Spinal cord (tissue), 10 donors: Measurements from ENCODE around the gene PSMD1. TPM values are rescaled to one million over a fixed set of nuclear protein-coding genes. Genes with fewer than 3 reads are reported as not detected.
"Not testable (repeated sequence)": the region's sequence is repeated elsewhere in the genome, so short reads cannot be mapped to it uniquely, and the experiment has no call there.

Source experiments
- DNase-seq, 6 donors: peaks; one replicate each; pipeline versions ENCODE4 v3.0.0 to v3.0.0-alpha.2; 2013 to 2015; ENCODE audit warnings: low spot score in 6 of 6, low read depth in 4 of 6
- H3K27ac ChIP-seq: one replicate; pipeline ENCODE4 v1.5.1; 2013; ENCODE audit warnings: low read depth, low read length, control low read depth
- H3K27me3 ChIP-seq: one replicate; pipeline ENCODE4 v1.6.1; 2013; ENCODE audit warnings: low read length; ENCODE audit not compliant: control insufficient read depth, insufficient read depth
- H3K36me3 ChIP-seq: one replicate; pipeline ENCODE4 v1.6.1; 2013; ENCODE audit warnings: low read length; ENCODE audit not compliant: control insufficient read depth, insufficient read depth
- H3K4me1 ChIP-seq: one replicate; pipeline ENCODE4 v1.6.1; 2013; ENCODE audit warnings: low read length; ENCODE audit not compliant: control insufficient read depth, insufficient read depth
- H3K4me3 ChIP-seq: one replicate; pipeline ENCODE4 v1.5.1; 2013; ENCODE audit warnings: low read depth, low read length, control low read depth
- H3K9me3 ChIP-seq: one replicate; pipeline ENCODE4 v1.6.1; 2013; ENCODE audit warnings: low read length; ENCODE audit not compliant: control insufficient read depth, insufficient read depth
- WGBS: methylation state at CpG from one replicate; pipeline ENCODE4 v1.1.5; 2013; ENCODE audit warnings: missing lambda C conversion rate; ENCODE audit not compliant: insufficient coverage; 5-methylcytosine and 5-hydroxymethylcytosine counted together
- polyA plus RNA-seq, 2 donors: library from polyadenylated mRNA; unstranded; fragments of 120-200 nt; gene quantifications; one replicate each; pipeline ENCODE4 v1.2.1, GENCODE V29; 2013; ENCODE audit not compliant: insufficient read length in 2 of 2
- total RNA-seq, 2 donors: library from RNA; depleted of rRNA in 1 of 2; stranded (reverse); fragments of 120-200 nt in 1 of 2; fragments of >200 nt in 1 of 2; gene quantifications; one replicate each; pipeline versions ENCODE4 v1.2.3 to v1.2.4, GENCODE V29; 2013 to 2014
- donor health status: healthy.

Gene PSMD1
- total and polyA plus RNA-seq, 4 donors = 101 to 117 (median 104) TPM

DNA sequence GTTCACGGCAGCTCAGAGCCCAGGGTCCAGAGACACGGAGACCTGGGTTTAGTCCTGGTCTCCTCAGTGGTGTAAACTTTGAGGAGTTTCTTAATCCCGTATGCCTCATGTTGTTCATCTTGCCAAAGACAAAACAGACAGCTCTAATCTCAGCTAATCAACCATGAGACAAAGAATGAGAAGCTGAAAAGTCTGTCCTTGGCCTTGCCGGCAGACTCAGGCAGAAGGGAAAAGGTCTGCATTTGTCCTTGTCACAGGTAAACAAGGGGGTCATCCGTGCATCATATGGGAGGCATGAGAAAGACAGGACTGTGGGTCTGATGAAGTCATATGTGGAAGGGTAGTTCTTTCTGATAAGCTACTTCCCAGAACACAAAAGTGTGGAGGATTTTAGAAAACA lies 139.9 kb downstream of the PSMD1 start:
- 100% methylated on average over 4 of the region's 5 CpGs for WGBS
- H3K9me3 ChIP-seq = no peaks in the 10 kb centered on the region
- no peaks in the 10 kb centered on the region for H3K27me3 ChIP-seq
- peaks cover 17% of the 10 kb centered on the region for H3K4me1 ChIP-seq
- no peak overlapping the region for H3K4me3 ChIP-seq
- DNase-seq = no peak
- H3K36me3 ChIP-seq = peaks cover 4% of the 10 kb centered on the region
- no peak overlapping the region for H3K27ac ChIP-seq

DNA sequence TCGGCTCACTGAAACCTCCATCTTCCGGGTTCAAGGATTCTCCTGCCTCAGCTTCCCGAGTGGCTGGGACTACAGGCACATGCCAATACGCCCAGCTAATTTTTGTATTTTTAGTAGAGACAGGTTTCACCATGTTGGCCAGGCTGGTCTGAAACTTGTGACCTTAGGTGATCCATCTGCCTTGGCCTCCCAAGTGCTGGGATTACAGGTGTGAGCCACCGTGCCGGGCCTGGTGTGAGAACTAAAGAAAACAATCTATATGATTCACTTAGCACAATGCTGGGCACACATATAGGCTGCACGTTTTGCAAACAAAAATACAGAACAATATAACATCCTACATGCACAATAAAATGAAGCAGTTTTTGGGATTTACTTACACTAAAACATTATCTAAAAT lies 140.5 kb downstream of the PSMD1 start:
- not testable (repeated sequence) for H3K27ac ChIP-seq, H3K36me3 ChIP-seq, H3K9me3 ChIP-seq, H3K27me3 ChIP-seq, DNase-seq, H3K4me3 ChIP-seq
- 93% methylated on average over 3 of the region's 7 CpGs for WGBS
- H3K4me1 ChIP-seq = peaks cover 14% of the 10 kb centered on the region

DNA sequence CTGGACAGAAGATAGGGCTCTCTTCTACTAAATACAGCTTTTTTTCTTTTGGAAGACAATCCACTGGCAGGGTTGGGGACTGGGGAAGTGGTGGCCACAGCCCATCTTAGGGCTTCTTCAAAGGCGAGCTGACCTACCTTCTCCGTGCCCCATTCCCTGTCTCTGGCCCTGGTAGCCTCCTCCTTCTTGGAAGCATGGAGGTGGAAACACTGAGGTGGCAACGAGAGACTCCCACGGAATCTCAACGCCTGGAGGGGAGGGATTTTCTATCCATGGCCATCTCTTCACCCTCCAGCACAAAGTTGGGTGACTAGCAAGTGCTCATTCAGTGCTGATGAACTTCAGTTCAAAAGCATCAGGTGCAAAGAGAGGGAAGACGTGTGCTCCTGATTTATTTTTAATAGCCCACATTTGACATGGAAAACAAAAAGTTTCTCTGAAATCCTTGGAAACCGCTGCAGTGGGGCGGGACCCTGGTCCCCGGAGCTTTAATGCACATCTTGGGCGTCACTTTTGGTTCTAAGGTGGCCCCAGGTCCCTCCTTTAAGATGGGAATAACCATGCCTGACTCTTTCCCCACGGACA lies 141.1 kb downstream of the PSMD1 start:
- Histone ChIP-seq H3K4me3 (peak overlapping the region; percentile 81), H3K9me3 (no peaks in the 10 kb centered on the region), H3K27me3 (no peaks in the 10 kb centered on the region), H3K36me3 (peaks cover 4% of the 10 kb centered on the region), H3K27ac (peak overlapping the region; percentile 69), H3K4me1 (peaks cover 14% of the 10 kb centered on the region)
- 37% methylated on average over 7 of the region's 11 CpGs for WGBS
- no peak for DNase-seq

DNA sequence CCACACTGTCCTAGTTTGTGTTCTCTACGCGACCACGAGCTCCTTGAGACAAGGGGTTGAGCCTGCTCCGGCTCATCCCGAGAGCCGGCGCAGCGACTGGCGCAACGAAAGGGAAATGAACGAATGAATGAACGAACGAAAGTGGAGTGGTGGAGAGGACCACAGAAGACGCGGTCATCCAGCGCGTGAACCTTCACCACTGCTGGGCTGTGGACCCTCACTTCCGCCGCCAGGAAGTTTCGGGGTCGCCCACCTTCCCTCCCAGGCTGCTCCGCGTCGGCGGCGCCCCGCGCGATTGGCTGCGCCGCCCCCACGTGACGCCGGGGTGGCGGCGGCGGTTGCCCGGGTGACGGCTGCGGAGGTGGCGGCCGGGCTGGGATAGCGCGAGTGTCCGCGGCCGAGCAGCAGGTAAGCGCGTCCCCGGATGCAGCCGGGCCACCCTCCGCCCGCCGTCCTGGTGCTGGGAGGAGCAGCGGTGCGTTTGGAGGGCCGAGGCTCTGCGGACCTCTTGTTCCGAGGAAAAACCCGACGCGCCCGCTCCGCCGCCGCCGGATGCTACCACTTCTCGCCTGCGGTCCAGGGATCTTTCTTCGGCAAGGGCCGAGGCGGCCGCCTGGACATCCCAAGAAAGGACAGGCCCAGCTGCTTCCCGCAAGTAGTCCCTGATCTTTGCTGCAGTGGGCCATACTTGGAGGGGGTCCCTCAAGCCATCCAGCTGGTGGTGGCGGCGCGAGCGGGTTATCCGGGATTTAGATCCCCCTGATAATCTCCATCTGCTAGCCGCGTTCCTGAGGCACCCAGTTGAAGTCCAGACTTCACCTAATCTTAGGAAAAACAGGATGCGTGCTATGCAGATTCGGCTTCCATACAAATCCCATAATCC lies 141.9 kb downstream of the PSMD1 start, which contains the start of gene ARMC9:
TSS of gene ARMC9 (plus strand) at position 341 of the 883 bp plus-strand sequence. CDS start 7,608 bp downstream, outside the sequence.
- DNase-seq = peak; percentile 74 to 94 (median 78)
- Histone ChIP-seq H3K36me3 (peaks cover 8% of the 10 kb centered on the region), H3K27ac (peak within 1 kb of the TSS; percentile 69), H3K4me3 (peak within 1 kb of the TSS; percentile 81), H3K4me1 (peaks cover 14% of the 10 kb centered on the region), H3K27me3 (no peaks in the 10 kb centered on the region), H3K9me3 (no peaks in the 10 kb centered on the region)
- 0% methylated on average over 82 of the region's 83 CpGs for WGBS

DNA sequence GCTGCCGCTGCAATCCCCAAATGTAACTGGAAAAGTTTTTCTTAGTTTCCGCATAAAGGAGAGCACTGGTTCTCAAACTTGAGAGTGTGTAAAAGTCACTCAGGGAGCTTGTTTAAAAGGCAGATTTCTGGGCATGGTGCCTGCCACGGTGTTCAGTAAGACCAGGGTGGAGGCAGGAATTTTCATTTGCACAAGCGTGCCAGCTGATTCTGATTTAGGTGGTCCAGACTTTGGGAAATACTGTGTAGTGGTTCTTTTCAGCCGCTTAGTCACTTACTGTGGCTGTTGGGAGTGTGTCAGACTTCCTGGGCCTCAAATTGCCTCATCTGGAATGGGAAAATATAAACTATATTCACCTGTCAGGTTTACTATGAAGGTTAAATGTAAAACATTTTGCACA lies 142.6 kb downstream of the PSMD1 start:
- H3K4me3 ChIP-seq = peak overlapping the region; percentile 81
- H3K36me3 ChIP-seq = peaks cover 12% of the 10 kb centered on the region
- H3K9me3 ChIP-seq = no peaks in the 10 kb centered on the region
- WGBS = 18% methylated on average over 3 of the region's 5 CpGs
- H3K4me1 ChIP-seq = peaks cover 14% of the 10 kb centered on the region
- peak overlapping the region; percentile 4 for H3K27ac ChIP-seq
- H3K27me3 ChIP-seq = no peaks in the 10 kb centered on the region
- no peak for DNase-seq

DNA sequence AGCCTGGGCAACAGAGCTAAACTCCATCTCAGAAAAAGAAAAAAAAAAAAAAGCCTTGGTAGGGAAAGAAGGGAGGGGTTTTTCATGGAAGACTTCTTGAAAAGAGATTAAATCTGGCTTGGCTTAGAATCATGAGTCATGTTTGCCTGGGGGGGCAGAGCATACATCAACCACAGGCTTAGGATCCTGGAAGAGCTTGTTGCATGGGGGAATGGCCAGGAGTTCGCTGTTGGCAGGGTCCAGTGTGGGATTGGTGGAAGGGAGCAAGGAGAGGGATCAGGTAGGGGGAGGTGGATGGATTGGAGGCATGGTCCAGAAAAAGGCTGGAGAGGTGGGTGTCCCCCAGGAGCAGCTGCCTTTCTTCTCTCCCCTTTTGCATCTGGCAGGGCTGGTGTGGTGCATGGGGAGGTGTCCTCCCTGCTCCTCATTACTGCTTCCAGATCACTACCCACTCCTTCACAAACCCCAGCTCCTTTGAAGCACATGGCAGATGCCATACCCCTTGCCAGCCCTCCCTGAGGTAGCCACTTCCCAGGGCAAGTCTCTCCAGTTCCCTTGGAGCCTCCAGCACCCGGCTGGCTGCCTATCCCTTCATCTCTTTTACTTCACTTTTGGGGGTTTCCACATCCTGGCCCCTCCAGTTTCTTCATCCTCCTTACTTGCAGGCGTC lies 144.3 kb downstream of the PSMD1 start:
- Histone ChIP-seq H3K4me3 (no peak overlapping the region), H3K36me3 (peaks cover 17% of the 10 kb centered on the region), H3K4me1 (peaks cover 14% of the 10 kb centered on the region), H3K27me3 (no peaks in the 10 kb centered on the region), H3K9me3 (no peaks in the 10 kb centered on the region), H3K27ac (no peak overlapping the region)
- DNase-seq = no peak
- WGBS = 90% methylated on average over 3 of the region's 3 CpGs

DNA sequence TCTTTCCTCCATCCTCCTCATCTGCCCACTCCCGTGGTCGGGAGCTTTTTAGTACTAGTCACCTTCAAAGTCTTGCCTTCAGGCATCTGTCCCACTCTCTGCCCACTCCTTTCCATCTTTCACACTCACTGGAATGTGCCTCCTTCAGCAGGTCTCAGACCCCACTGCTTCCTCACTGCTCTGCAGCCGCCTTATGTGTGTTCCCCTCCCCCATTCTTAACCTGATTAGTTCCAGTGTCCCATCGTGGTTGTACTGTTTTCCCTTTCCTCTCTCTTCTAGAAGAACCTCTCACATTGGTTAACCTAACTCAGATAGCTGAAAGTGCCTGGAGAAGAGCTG lies 144.8 kb downstream of the PSMD1 start:
- WGBS = 87% methylated on average over 3 of the region's 4 CpGs

DNA sequence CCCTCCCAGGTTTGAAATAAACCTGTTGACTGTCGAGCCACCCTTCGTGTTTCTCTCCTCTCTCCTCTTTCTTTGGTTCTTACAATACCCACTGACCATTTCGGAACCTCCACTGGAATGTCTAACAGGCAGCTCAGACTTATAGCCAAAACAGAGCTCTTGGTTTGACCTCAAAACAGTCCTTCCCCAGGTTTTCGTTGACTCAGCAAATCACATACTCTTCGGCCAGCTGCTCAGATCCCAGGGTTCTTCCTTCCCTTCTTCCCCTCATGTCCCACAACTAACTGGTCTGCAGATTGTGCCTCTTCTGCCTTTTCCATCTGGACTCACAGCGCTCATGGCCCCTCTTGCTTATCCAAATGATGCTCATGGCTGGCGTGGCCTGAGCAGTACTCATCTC lies 146.4 kb downstream of the PSMD1 start:
- Histone ChIP-seq H3K36me3 (peaks cover 23% of the 10 kb centered on the region), H3K4me1 (peaks cover 9% of the 10 kb centered on the region), H3K27me3 (no peaks in the 10 kb centered on the region), H3K27ac (no peak overlapping the region), H3K4me3 (no peak overlapping the region), H3K9me3 (no peaks in the 10 kb centered on the region)
- DNase-seq = no peak
- 93% methylated on average over 7 of the region's 7 CpGs for WGBS

More for the DNA sequence above, 144.8 kb downstream of the PSMD1 start:
- peaks cover 17% of the 10 kb centered on the region for H3K36me3 ChIP-seq
- no peak overlapping the region for H3K27ac ChIP-seq
- DNase-seq = no peak
- no peaks in the 10 kb centered on the region for H3K27me3 ChIP-seq
- no peaks in the 10 kb centered on the region for H3K9me3 ChIP-seq
- H3K4me1 ChIP-seq = peaks cover 14% of the 10 kb centered on the region
- no peak overlapping the region for H3K4me3 ChIP-seq

DNA sequence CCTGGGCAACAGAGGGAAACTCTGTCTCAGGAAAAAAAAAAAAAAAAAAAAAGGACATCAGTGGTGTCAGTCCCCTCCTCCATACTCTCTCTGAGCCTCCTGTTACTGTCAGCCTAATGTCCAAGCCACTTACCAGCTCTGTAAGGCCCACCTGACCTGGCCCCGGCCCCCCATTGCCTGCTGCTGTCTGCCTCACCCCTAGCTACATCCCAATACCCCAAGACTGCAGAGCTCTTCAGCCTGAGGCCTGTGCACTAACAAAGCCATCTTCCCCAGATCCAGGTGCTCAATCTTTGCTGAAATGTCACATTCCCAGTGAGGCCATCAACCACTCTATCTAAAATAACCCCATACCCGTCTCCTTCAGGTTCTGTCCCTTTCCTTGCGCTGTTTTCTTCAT lies 147.5 kb downstream of the PSMD1 start:
- Histone ChIP-seq H3K9me3 (no peaks in the 10 kb centered on the region), H3K27me3 (no peaks in the 10 kb centered on the region), H3K4me1 (peaks cover 7% of the 10 kb centered on the region), H3K27ac (no peak overlapping the region), H3K36me3 (peaks cover 31% of the 10 kb centered on the region), H3K4me3 (no peak overlapping the region)
- 92% methylated on average over 3 of the region's 3 CpGs for WGBS
- no peak for DNase-seq
